Left ventricle myocardium inferior (tissue), 1 donor: Measurements from ENCODE around the gene NMNAT2. TPM values are rescaled to one million over a fixed set of nuclear protein-coding genes. Genes with fewer than 3 reads are reported as not detected.

ENCODE experiments used
- DNase-seq: peaks from one replicate; pipeline ENCODE4 v3.0.0-alpha.2; 2020
- H3K27ac ChIP-seq: fragments of 200-600 bp; replicated peaks from 2 replicates; pipeline ENCODE4 v1.8.0; 2021
- H3K27me3 ChIP-seq: fragments of 200-600 bp; 2 replicates; pipeline ENCODE4 v1.8.0; 2021; ENCODE audit warnings: low read depth
- H3K36me3 ChIP-seq: fragments of 200-600 bp; 2 replicates; pipeline ENCODE4 v1.8.0; 2021
- H3K4me1 ChIP-seq: fragments of 200-600 bp; 2 replicates; pipeline ENCODE4 v1.8.0; 2021
- H3K4me3 ChIP-seq: fragments of 200-600 bp; 2 replicates; pipeline ENCODE4 v1.8.0; 2021; ENCODE audit warnings: mild to moderate bottlenecking, moderate library complexity
- H3K9me3 ChIP-seq: fragments of 200-600 bp; replicated peaks from 2 replicates; pipeline ENCODE4 v1.8.0; 2021
- intact Hi-C: fragments of 100-400 bp; cut with micrococcal nuclease; formaldehyde crosslinking; loops from one replicate; pipeline ENCODE4 v1.11.0; 2022
- total RNA-seq: library from RNA; stranded (reverse); fragmentation: NEBNext Ultra II Directional; extraction: Animal tissue kit (Norgen Biotek cat#: 25700); gene quantifications from one replicate; pipeline ENCODE4 v1.2.1, GENCODE V29; 2021
- TF ChIP-seq, protein P1 (sequence below): fragments of 200-600 bp; IDR thresholded peaks from 2 replicates; pipeline ENCODE4 v1.8.0; 2021; ENCODE audit warnings: antibody characterized with exemption, mild to moderate bottlenecking, borderline replicate concordance
- donor health status: DM: no; HTN: yes; CAD: no; lungs with severe emphysema.

NMNAT2 gene
- total RNA-seq, 1 donor from 2014 or later, result 3.4 TPM

DNA sequence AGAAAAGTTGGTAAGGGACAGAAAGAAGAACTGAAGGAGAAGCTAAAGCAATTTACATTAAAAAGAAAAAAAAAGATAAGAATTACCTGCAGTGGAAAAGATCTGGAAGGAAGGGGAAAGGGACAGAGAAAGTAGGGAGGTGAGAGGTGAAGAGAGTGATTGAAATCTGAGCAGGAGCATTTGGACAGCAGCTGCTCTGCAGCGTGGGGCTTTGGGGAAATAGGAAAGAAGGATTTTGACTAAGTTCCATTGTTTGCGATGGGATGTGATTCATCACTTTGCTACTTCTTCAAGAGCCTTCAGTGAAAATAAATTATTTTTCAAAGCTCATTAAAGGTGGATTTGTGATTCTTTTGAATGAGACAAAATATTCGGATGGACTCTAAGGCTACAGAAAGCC is 26.1 kb upstream of the NMNAT2 start:
- intact Hi-C loops, result no loop called here
- Histone ChIP-seq H3K27me3 (no peaks in the 10 kb centered on the region), H3K9me3 (no peaks in the 10 kb centered on the region), H3K4me1 (no peaks in the 10 kb centered on the region), H3K36me3 (no peaks in the 10 kb centered on the region), H3K4me3 (no peak overlapping the region), H3K27ac (no peak overlapping the region)
- TF ChIP-seq, protein P1, sequence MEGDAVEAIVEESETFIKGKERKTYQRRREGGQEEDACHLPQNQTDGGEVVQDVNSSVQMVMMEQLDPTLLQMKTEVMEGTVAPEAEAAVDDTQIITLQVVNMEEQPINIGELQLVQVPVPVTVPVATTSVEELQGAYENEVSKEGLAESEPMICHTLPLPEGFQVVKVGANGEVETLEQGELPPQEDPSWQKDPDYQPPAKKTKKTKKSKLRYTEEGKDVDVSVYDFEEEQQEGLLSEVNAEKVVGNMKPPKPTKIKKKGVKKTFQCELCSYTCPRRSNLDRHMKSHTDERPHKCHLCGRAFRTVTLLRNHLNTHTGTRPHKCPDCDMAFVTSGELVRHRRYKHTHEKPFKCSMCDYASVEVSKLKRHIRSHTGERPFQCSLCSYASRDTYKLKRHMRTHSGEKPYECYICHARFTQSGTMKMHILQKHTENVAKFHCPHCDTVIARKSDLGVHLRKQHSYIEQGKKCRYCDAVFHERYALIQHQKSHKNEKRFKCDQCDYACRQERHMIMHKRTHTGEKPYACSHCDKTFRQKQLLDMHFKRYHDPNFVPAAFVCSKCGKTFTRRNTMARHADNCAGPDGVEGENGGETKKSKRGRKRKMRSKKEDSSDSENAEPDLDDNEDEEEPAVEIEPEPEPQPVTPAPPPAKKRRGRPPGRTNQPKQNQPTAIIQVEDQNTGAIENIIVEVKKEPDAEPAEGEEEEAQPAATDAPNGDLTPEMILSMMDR, result no peak
- no peak for DNase-seq

DNA sequence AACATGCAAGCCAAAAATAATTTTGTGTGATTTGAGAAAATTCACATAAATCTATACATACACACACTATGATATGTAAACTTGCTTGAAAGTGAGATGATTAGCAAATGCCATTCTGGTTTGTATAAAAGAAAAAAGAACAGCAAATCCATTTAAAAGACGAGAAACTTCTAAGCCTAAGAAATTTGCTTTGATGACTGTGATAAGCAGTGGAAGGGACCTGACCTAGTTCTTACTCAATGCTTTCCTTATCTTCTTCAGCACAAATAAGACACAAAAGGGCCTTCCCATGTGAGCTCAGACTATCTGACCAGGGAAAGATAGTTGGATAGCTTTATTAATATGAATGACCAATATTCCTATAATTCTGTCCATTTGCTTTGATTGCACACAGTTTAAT is 25.3 kb upstream of the NMNAT2 start:
- DNase-seq, result no peak
- H3K27ac ChIP-seq, result no peak overlapping the region
- TF ChIP-seq, protein P1, result no peak
- no peaks in the 10 kb centered on the region for H3K4me1 ChIP-seq
- H3K27me3 ChIP-seq, result no peaks in the 10 kb centered on the region
- H3K36me3 ChIP-seq, result no peaks in the 10 kb centered on the region
- no peaks in the 10 kb centered on the region for H3K9me3 ChIP-seq
- intact Hi-C loops, result no loop called here
- no peak overlapping the region for H3K4me3 ChIP-seq

DNA sequence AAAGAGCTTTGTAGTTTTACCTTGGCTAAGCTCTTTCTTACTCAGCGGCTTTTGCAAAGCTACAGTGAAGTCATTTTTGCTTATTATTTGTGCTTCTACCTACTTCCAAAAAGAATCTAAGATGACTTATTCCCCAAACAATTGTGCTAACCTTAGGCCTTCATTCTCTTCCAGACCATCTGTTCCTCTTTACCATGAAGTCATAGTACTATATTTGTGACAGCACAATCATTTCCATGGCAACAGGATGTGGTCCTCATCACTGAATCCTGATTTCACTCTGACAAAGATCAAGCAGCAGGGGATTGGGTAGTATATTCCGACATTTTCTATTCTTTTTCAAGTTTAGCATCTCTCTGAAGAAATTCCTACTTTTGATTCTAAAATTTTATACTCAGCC is 24.8 kb upstream of the NMNAT2 start:
- H3K4me3 ChIP-seq, result no peak overlapping the region
- intact Hi-C loops, result no loop called here
- H3K36me3 ChIP-seq, result no peaks in the 10 kb centered on the region
- H3K27me3 ChIP-seq, result no peaks in the 10 kb centered on the region
- DNase-seq, result no peak
- no peak overlapping the region for H3K27ac ChIP-seq
- TF ChIP-seq, protein P1, result no peak
- H3K9me3 ChIP-seq, result no peaks in the 10 kb centered on the region
- no peaks in the 10 kb centered on the region for H3K4me1 ChIP-seq

DNA sequence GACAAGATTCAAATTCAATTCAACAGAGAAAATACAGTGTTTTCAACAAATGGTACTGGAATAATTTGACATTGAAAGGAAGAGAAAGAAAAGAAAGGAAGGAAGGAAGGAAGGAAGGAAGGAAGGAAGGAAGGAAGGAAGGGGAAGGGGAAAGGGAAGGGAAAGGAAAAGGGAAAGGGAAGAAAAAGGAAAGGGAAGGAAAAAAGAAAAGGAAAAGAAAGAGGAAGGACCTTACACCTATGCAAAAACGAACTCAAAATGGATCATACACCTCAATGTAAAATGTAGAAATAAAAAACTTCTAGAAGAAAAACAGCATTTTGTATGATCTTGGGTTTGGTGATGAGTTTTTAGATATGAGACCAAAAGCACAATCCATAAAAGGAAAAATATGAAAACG is 19.9 kb upstream of the NMNAT2 start:
- intact Hi-C loops, result no loop called here
- DNase-seq, result no peak

DNA sequence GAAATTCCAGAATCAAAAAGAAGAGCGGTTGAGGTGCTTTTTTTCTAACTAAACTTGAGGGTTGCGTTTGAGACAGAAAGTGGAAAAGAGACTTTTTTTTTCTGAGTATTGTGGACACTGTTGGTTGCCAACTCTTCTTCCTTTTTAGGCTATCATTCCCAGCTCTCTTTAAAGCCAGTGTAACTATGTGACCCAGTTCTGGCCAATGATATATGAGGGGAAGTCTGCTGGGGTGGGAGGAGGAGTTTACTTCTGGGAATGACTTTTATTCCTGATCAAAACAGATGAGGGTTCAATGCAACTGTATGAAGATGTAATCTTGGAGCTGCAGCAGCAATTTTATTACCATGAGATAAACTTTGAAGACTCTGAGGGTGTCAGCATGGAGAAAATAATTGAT is 17.3 kb upstream of the NMNAT2 start:
- no peak overlapping the region for H3K4me3 ChIP-seq
- H3K27ac ChIP-seq, result no peak overlapping the region
- H3K36me3 ChIP-seq, result no peaks in the 10 kb centered on the region
- TF ChIP-seq, protein P1, result no peak
- peaks cover 9% of the 10 kb centered on the region for H3K4me1 ChIP-seq
- no peaks in the 10 kb centered on the region for H3K9me3 ChIP-seq
- DNase-seq, result no peak
- no peaks in the 10 kb centered on the region for H3K27me3 ChIP-seq
- intact Hi-C loops, result no loop called here

More for the DNA sequence above, 19.9 kb upstream of the NMNAT2 start:
- no peaks in the 10 kb centered on the region for H3K36me3 ChIP-seq
- H3K27ac ChIP-seq, result no peak overlapping the region
- no peaks in the 10 kb centered on the region for H3K9me3 ChIP-seq
- peaks cover 9% of the 10 kb centered on the region for H3K4me1 ChIP-seq
- H3K4me3 ChIP-seq, result no peak overlapping the region
- H3K27me3 ChIP-seq, result no peaks in the 10 kb centered on the region
- TF ChIP-seq, protein P1, result no peak

DNA sequence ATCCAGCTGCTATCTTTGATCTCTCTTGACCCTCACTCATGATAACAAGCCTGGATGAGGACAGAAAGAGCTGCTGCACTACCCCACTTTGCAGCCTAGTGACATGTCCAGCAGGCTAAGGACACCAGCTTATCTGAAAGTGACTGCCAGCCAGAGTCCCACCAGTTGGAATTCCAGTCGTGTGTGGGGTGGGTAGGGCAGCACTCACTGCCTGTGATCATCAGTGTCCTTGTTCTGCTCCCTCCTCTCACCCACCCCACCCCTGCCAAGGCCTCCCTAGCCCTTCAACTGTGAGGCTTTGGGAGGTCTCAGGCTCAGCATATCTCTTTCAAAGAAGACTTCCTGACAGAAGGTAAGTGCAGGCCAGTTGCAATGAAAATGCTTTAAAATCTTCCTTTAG is 15.5 kb upstream of the NMNAT2 start:
- Histone ChIP-seq H3K4me3 (no peak overlapping the region), H3K27me3 (no peaks in the 10 kb centered on the region), H3K9me3 (no peaks in the 10 kb centered on the region), H3K27ac (no peak overlapping the region), H3K4me1 (peaks cover 9% of the 10 kb centered on the region), H3K36me3 (no peaks in the 10 kb centered on the region)
- TF ChIP-seq, protein P1, result no peak
- intact Hi-C loops, result no loop called here
- DNase-seq, result no peak
